ENCODE results near the gene CARD11.

Gene CARD11

DNA sequence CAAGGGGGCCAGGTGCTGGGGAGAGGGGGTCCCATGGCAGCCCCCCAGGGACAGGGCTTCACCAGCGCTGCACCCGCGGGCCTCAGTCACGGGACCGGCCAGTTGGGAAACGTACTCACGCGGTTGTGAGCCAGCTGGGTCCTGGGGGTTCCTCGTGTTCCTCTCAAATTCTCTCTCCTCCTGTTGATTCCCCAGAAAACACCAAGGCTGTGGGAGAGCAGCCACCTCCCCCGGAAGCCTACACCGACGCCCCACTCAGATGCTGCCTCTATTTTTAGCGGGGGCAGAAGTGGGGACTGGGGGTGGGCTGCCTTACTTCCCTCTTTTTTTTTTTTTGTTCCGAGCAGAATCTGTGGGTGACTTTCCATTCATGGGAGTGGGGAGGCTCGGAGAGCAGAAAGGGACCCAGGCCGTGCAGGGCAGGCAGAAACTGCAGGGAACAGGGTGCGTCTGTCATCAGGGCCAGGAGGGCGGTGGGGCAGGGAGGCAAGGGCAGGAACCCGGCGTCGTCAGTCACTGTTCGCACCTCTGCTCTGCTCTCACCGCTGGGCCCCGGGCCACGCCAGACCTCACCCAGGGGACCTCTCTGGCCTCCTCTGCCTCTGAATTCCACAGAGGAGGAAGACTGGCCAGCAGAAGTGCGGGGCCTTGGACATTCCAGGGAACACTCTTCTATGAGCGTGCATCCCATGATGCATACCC lies 63.1 kb downstream of the CARD11 start:
- no peak for DNase-seq

DNA sequence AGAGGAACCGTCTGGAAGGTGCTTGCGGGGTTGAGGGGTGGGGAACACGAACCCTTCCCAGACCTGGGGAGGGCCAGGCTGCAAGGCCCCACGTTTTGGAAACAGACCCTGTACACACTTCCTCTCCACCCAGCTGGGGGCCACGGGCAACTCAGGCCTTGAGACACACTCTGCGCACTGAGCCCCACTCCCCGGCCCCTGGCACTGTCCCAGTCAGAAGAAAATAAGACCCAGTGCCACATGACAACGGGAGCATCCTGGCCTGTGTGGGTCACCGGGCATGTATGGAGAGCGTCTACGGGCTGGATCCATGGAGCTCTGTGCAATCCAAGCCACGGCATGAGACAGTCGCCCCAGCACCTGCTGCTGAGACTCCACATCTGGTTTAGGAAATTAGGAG lies 63.7 kb downstream of the CARD11 start:
- DNase-seq = no peak

GRCh38 chr7:2979201-2979631 lies 64.5 kb downstream of the CARD11 start:
- no peak for DNase-seq

DNA sequence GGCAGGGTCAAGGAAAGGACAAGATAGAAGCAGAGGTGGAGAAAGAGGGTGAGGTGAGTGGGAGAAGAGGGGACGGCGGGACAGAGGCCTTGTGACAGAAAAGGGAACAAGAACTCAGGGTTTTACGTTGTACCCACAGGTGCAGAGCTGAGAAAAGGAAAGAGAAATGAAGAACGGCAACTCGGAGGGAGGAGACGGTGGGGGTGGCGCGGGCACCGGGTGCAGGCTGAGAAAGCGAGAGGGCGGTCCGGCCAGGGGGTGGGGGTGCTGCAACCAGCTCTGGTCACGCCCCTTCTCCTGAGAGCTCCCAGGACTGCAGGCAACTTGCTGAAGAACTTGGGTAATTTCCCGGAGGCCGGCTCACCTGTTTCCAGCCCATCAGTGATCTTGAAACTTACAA lies 65.3 kb downstream of the CARD11 start:
- DNase-seq = peak; percentile 30

GRCh38 chr7:2975821-2976371 lies 67.8 kb downstream of the CARD11 start:
- no peak for DNase-seq

DNA sequence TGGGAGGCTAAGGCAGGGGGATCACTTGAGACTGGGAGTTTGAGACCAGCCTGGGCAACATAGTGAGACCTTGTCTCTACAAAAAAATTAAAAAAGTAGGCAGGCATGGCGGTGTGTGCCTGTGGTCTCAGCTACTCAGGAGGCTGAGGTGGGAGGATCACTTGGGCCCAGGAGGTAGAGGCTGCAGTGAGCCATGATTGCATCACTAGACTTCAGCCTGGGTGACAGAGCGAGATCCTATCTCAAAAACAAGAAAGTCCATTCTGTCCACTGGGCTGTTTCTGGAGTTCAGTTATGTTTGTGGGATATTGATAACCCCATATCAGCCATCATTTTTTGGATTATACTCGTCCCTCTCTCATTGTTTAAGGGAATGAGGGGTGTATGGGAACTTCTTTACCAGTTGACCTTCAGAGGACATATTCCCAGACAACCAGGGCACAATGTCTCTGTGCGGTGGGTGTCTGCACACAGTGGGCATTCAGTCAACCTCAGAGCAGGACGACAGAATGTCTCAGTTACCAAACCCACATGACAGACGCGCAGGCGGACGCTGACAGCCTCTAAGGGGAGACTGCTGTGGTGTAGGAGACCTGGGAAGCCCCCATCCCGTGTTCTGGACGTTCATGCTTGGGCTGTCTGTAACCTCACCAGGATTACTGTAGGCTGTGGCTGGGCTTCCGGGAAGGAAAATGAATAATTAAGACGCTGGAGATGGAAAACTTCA lies 69.4 kb downstream of the CARD11 start:
- DNase-seq = no peak

- DNase-seq = no peak
Observed at GRCh38 chr7:2972835-2973161, 70.9 kb downstream of the CARD11 start.

- no peak for DNase-seq
Observed at GRCh38 chr7:2971914-2972834, 71.5 kb downstream of the CARD11 start.

DNA sequence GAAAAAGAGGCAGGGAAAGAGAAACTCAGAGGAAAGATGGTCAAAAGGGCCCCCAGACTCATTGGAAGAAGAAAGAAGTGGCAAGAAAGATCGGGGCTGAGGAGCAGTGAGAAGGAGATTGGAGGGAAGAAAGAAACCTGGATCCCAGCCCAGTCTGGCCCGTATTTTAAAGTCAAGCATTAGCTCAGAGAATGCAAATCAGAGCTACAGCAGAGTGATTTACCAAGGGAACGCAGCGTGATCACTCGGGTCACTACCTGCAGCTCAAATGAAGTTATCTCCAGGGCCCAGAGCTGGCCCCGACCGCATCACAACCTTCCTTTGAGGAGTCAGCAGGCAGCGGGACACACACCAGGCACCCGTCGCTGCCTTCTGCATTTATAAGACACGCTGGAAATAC lies 72.8 kb downstream of the CARD11 start:
- no peak for DNase-seq

- no peak for DNase-seq
Observed at GRCh38 chr7:2970307-2970664, 73.4 kb downstream of the CARD11 start.

DNA sequence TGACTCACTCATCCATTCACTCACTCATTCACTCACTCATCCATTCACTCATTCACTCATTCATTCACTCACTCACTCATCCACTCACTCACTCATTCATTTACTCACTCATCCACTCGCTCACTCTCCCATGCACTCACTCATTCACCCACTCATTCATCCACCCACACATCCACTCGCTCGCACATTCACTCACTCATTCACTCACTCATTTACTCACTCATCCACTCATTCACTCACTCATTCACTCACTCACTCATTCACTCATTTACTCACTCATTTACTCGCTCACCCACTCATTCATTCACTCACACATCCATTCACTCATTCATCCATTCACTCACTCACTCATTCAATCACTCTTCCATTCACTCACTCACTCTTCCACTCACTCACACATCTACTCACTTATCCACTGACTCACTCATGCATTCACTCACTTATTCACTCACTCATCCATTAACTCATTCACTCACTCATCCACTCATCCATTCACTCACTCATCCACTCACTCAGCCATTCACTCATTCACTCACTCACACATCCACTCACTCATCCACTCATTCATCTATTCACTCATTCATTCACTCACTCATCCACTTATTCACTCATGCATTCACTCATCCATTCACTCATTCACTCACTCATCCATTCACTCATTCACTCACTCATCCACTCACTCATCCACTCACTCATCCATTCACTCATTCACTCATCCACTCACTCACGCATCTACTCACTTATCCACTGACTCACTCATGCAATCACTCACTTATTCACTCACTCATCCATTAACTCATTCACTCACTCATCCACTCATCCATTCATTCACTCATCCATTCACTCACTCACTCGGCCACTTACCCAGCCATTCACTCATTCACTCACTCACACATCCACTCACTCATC lies 74.0 kb downstream of the CARD11 start:
- no peak for DNase-seq

GRCh38 chr7:2968616-2969397 lies 74.9 kb downstream of the CARD11 start:
- DNase-seq = no peak

DNA sequence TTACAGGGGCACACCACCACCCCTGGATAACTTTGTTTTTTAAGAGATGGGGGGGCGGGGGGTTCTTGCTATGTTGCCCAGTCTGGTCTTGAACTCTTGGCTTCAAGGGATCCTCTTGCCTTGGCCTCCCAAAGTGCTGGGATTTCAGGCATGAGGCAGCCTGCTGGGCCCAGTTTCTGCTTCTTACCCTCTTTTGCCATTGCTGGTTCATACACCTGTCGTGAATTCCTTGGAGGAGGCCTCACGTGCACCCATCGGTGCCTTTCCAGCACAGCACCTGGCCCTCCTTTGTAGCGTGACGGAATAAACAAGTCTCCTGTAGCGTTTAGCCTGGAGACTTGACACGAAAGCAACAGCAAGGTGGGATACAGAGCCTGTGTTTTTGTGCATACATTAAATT lies 75.5 kb downstream of the CARD11 start:
- DNase-seq = no peak

DNA sequence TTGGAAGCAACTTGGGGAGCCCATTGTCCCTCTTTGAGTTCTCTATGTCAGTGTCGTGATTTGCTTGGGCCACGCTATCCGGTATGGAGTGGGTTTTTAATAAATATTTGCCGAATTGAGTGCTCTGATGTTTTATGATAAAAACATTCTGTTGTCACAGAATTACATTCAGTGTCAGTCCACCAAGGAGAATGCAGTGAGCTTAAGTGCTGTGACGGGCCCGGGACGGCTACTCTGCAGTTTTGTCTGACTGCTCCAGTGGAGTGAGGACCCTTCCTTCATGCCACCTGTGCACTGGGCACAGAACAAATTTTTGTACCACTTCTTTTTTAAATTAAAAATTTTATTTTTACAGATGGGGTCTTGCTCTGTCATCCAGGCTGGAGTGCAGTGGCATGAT lies 76.0 kb downstream of the CARD11 start:
- DNase-seq = no peak

DNA sequence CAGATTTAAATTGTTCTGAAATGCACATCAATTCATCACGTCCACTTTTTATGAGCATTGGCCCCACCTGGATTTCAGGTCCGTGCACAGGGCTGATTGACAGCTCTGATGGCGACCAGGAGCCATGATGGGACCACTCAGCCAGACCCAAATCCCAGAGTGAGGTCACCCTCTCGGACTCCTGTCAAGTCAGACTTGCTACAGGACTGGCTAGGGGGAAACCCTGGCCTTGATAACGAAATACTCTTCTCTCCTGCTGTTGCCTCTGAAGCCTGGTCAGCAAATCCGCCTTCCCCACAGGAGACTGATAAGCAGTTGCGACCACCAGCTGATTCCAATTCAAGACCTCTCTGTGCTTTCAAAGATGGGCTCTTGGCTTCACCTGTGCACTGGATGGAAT lies 76.4 kb downstream of the CARD11 start:
- DNase-seq = no peak

GRCh38 chr7:2966466-2967078 lies 77.1 kb downstream of the CARD11 start:
- DNase-seq = no peak

- DNase-seq = no peak
Observed at GRCh38 chr7:2965745-2966270, 77.9 kb downstream of the CARD11 start.

- no peak for DNase-seq
Observed at GRCh38 chr7:2965301-2965700, 78.4 kb downstream of the CARD11 start.

GRCh38 chr7:2964208-2964607 lies 79.5 kb downstream of the CARD11 start:
- no peak for DNase-seq

DNA sequence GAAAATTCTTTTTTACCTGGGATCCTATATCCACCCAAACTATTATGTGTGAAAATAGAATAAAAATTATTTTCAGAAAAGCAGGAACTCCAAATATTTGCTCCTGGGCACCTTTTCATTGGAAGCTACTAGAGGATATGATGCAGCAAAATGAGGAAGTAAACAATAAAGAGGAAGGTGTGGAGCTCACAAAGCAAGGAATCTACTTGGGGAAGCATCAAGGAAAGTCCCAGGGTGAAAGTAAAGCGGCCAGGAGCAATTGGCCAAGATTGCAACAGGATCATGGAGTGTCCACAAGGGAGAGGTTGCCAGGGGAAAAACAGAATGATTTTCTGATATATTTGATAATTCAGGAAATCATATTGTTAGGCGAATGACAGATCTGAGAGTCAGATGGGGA lies 80.8 kb downstream of the CARD11 start:
- no peak for DNase-seq

Measured in effector CD4-positive, alpha-beta T cell (primary cell).